H1 (cell line): ENCODE measurements around the gene CCPG1. TPM values are rescaled to one million over a fixed set of nuclear protein-coding genes. Genes with fewer than 3 reads are reported as not detected.

Experiments used
- BCL11A ChIP-seq, 2 experiments: IDR thresholded peaks; one replicate each; pipeline ENCODE4 v1.6.1; 2011; ENCODE audit warnings: low read depth in 2 of 2, low read length in 2 of 2, mild to moderate bottlenecking in 2 of 2
- EGR1 ChIP-seq: IDR thresholded peaks from 2 replicates; pipeline ENCODE4 v1.6.1; 2011; ENCODE audit warnings: low read depth, low read length, borderline replicate concordance
- NRF1 ChIP-seq: IDR thresholded peaks from 2 replicates; pipeline ENCODE4 v1.6.1; 2011; ENCODE audit warnings: mild to moderate bottlenecking, low read depth, low read length, improper control_type of control experiment
- TAF1 ChIP-seq: IDR thresholded peaks from 2 replicates; pipeline ENCODE4 v1.6.1; 2011; ENCODE audit warnings: mild to moderate bottlenecking, low read depth, low read length
- TAF7 ChIP-seq: optimal IDR thresholded peaks from 2 replicates; pipeline ENCODE3; 2011; ENCODE audit warnings: low read depth, mild to moderate bottlenecking, inconsistent platforms, low read length, moderate library complexity, borderline replicate concordance
- USF2 ChIP-seq: IDR thresholded peaks from 2 replicates; pipeline ENCODE4 v1.6.1; 2011; ENCODE audit warnings: low read length, improper control_type of control experiment
- polyA plus RNA-seq, 7 experiments: library from polyadenylated mRNA; depleted of rRNA in 3 of 7; stranded (reverse) in 5 of 7; unstranded in 2 of 7; fragments of >200 nt in 5 of 7; fragments of 200-250 nt in 2 of 7; gene quantifications; 1 replicate in 5 of 7; 2 replicates in 1 of 7; 4 replicates in 1 of 7; pipeline versions ENCODE4 v1.2.1 to v1.2.3, GENCODE V29; 2011 to 2013; ENCODE audit warnings: missing spikeins in 2 of 7, mixed read lengths in 2 of 7
- total RNA-seq: library from RNA; stranded (reverse); fragmentation: NEBNext Ultra II Directional; extraction: Animal tissue kit (Norgen Biotek cat#: 25700); gene quantifications from 2 replicates; pipeline ENCODE4 v1.2.1, GENCODE V29; 2021

The CCPG1 gene
- total and polyA plus RNA-seq, 2 of the 8 experiments (the other 6 are each of a cell fraction or from before 2014, with no cell fraction given) = 2.3 to 13.2 TPM

- TF ChIP-seq USF2 (no peak), EGR1 (no peak), TAF1 (no peak), TAF7 (no peak), NRF1 (no peak), BCL11A (IDR thresholded peaks at IDR 0.05; ENCODE audit: low read depth in 2 of 2, low read length in 2 of 2) (no peak)
Observed at GRCh38 chr15:55322467-55322866, 85.7 kb downstream of the CCPG1 start (continued).
